ENCODE data around the gene HS3ST3A1. TPM values are rescaled to one million over a fixed set of nuclear protein-coding genes. Genes with fewer than 3 reads are reported as not detected.

HS3ST3A1 gene
- total and polyA plus RNA-seq, 2 of the 8 experiments (the other 6 are each of a cell fraction or from before 2014, with no cell fraction given), result 5.4 to 5.7 TPM

DNA sequence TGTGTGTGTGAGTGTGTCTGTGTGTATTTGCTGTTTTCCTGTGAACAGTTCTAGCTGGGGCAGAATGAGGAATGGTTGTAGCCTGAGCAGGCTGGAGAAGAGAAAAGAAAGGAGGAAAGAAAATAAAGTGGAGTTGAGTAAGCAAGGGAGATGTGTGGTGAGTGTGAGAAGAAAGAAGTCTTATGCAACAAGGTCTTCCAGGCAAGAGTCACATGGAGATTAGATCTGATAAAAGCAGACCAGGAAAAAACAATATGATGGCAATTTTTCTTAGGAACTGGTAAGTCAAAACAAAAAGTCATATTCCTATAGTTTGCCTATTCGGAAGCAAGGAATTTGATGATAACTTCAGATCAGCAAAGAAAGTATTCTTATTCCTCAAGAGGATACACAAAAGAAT, 125.0 kb downstream of the HS3ST3A1 start:
- Histone ChIP-seq H2AFZ (ENCODE audit: low read length) (no peak overlapping the region), H3K23me2 (ENCODE audit: low read depth, low read length) (no peaks in the 10 kb centered on the region), H3K4ac (replicated peaks; ENCODE audit: insufficient read length, low read depth, low read length) (no peak overlapping the region), H3K9me3 (ENCODE audit: insufficient read depth in 2 of 2, low read depth in 1 of 2, low read length in 1 of 2) (peaks cover 21 to 22% of the 10 kb centered on the region in 2 experiments), H2BK20ac (ENCODE audit: low read length) (no peak overlapping the region), H2BK120ac (replicated peaks; ENCODE audit: low read depth, low read length) (no peak overlapping the region), H3K56ac (replicated peaks; ENCODE audit: insufficient read length, low read depth, low read length) (no peak overlapping the region), H3K79me2 (ENCODE audit: control insufficient read depth in 1 of 2, insufficient read depth in 2 of 2, low read length in 2 of 2) (no peaks in the 10 kb centered on the region), H3K23ac (ENCODE audit: insufficient read length) (no peak overlapping the region), H3K9ac (replicated peaks in 1 of 4; ENCODE audit: extremely low read depth in 1 of 4, low read depth in 3 of 4, low read length in 3 of 4) (no peak overlapping the region), H3K14ac (ENCODE audit: insufficient read length) (no peak overlapping the region), H3K4me1 (replicated peaks in 1 of 4; ENCODE audit: control insufficient read depth in 3 of 4, insufficient read depth in 4 of 4, low read length in 3 of 4) (no peaks in the 10 kb centered on the region), H2BK12ac (ENCODE audit: low read depth, low read length) (no peak overlapping the region), H2AK5ac (ENCODE audit: low read depth, low read length) (no peak overlapping the region), H2BK5ac (ENCODE audit: low read depth, low read length) (no peak overlapping the region), H3K4me2 (ENCODE audit: insufficient read depth in 1 of 2, low read depth in 2 of 2, low read length in 2 of 2) (no peak overlapping the region), H4K91ac (replicated peaks; ENCODE audit: insufficient read length, low read length) (no peak overlapping the region), H4K5ac (ENCODE audit: insufficient read length, low read depth, low read length) (no peak overlapping the region), H4K8ac (ENCODE audit: extremely low read depth, insufficient read depth, low read length) (no peak overlapping the region), H3K36me3 (ENCODE audit: control insufficient read depth in 2 of 4, insufficient read depth in 4 of 4, low read length in 3 of 4) (peaks cover 0 to 4% (median 0%) of the 10 kb centered on the region in 4 experiments; a peak in 1 of 8 replicates), H3K27me3 (replicated peaks in 1 of 4; ENCODE audit: control insufficient read depth in 3 of 4, extremely low read depth in 1 of 4, insufficient read depth in 3 of 4, low read length in 3 of 4) (no peaks in the 10 kb centered on the region), H3K79me1 (ENCODE audit: low read depth, low read length) (no peaks in the 10 kb centered on the region), H4K20me1 (replicated peaks in 1 of 2; ENCODE audit: control insufficient read depth in 1 of 2, insufficient read depth in 2 of 2, low read length in 2 of 2) (no peaks in the 10 kb centered on the region), H2BK15ac (ENCODE audit: low read length) (no peak overlapping the region), H3K27ac (ENCODE audit: low read depth, low read length) (no peak overlapping the region), H3K4me3 (ENCODE audit: extremely low read depth in 1 of 4, insufficient read depth in 2 of 4, low read depth in 3 of 4, low read length in 4 of 4) (no peak overlapping the region), H3K18ac (ENCODE audit: extremely low read depth, low read length) (no peak overlapping the region)
- FAIRE-seq (no peak), DNase-seq (ENCODE audit: low read depth in 1 of 2, low spot score in 2 of 2) (no peak)
- WGBS, 2 experiments (ENCODE audit: extremely low coverage in 1 of 2, insufficient coverage in 1 of 2, insufficient read length in 1 of 2, insufficient replicate concordance in 2 of 2, low coverage in 1 of 2, low lambda C conversion rate in 2 of 2, missing lambda C conversion rate in 1 of 2), result 82% methylated on average over 1 of the region's 1 CpG; no CpG with 5 or more reads in 1 of the 2 experiments
- ChIA-PET CTCF (ENCODE audit: partially characterized antibody) (interaction anchor here (1.0 kb wide), 1 partner anchor 446 kb away, joined by 3 read pairs; no protein-coding TSS in a partner anchor), POLR2A (ENCODE audit: partially characterized antibody) (no interaction called here)
- TF ChIP-seq POU5F1 (IDR thresholded peaks at IDR 0.05; ENCODE audit: low read depth, low read length) (no peak), RAD21 (IDR thresholded peaks at IDR 0.05 in 1 of 2, conservative IDR thresholded peaks at IDR 0.05 in 1 of 2; ENCODE audit: low read depth in 2 of 2, low read length in 2 of 2) (no peak), POLR2A (IDR thresholded peaks at IDR 0.05; ENCODE audit: control extremely low read depth in 1 of 2, low read depth in 2 of 2, low read length in 2 of 2) (no peak), RFX5 (IDR thresholded peaks at IDR 0.05; ENCODE audit: borderline replicate concordance, low read depth, low read length) (no peak), TAF7 (optimal IDR thresholded peaks at IDR 0.05; ENCODE audit: borderline replicate concordance, low read depth, low read length) (no peak), TCF12 (IDR thresholded peaks at IDR 0.05; ENCODE audit: low read depth, low read length) (no peak), KDM4A (IDR thresholded peaks at IDR 0.05; ENCODE audit: low read depth, low read length, severe bottlenecking) (no peak), RNF2 (IDR thresholded peaks at IDR 0.05; ENCODE audit: borderline replicate concordance, low read depth, low read length, missing control alignments, poor library complexity, severe bottlenecking) (no peak), NANOG (IDR thresholded peaks at IDR 0.05; ENCODE audit: insufficient read depth, low read depth, low read length, poor library complexity, severe bottlenecking) (no peak)
- TF ChIP-seq, protein P1, sequence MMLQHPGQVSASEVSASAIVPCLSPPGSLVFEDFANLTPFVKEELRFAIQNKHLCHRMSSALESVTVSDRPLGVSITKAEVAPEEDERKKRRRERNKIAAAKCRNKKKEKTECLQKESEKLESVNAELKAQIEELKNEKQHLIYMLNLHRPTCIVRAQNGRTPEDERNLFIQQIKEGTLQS (IDR thresholded peaks at IDR 0.05; ENCODE audit: insufficient read depth, low read depth, low read length), result no peak
- TF ChIP-seq, protein P2, sequence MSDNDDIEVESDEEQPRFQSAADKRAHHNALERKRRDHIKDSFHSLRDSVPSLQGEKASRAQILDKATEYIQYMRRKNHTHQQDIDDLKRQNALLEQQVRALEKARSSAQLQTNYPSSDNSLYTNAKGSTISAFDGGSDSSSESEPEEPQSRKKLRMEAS (IDR thresholded peaks at IDR 0.05), result no peak
